GM12878 (cell line): ENCODE measurements around the gene FANK1. TPM values are rescaled to one million over a fixed set of nuclear protein-coding genes. Genes with fewer than 3 reads are reported as not detected.
"Not testable (repeated sequence)": the region's sequence is repeated elsewhere in the genome, so short reads cannot be mapped to it uniquely, and the experiment has no call there.

Experiments used
- ATAC-seq: fragments of 200-7000 bp; cut with Tn5 transposase; 3 replicates; pipeline ENCODE4 v1.9.1; 2020; ENCODE audit warnings: mild to moderate bottlenecking, moderate library complexity
- Bru-seq: library from RNA; stranded (reverse); fragments of 400-500 nt; gene quantifications from one replicate; lab custom pipeline; 2021; lab: Mats Ljungman, UMichigan
- BruChase-seq, 2 experiments: library from RNA; stranded (reverse); fragments of 400-500 nt; gene quantifications; one replicate each; lab custom pipeline; 2021; lab: Mats Ljungman, UMichigan
- BruUV-seq: library from RNA; stranded (reverse); fragments of 400-500 nt; replicated peaks from 2 replicates; lab custom pipeline; 2021; lab: Mats Ljungman, UMichigan
- CTCF ChIA-PET: fragments of 300-600 bp; sonication (Branson Sonifier 250); formaldehyde crosslinking; extraction: SDS; loops from one replicate; lab custom pipeline; 2021; ENCODE audit warnings: inconsistent platforms; lab: Yijun Ruan, JAX
- POLR2A ChIA-PET: fragments of 350-600 bp; formaldehyde crosslinking; extraction: SDS; loops from one replicate; lab custom pipeline; 2021; ENCODE audit warnings: inconsistent platforms; lab: Charles Lee
- RAD21 ChIA-PET: fragments of 300-600 bp; sonication (Branson Sonifier 250); formaldehyde crosslinking; loops from one replicate; lab custom pipeline; 2023; ENCODE audit warnings: antibody characterized with exemption; ENCODE audit not compliant: unreplicated experiment; lab: Charles Lee
- SMC1A ChIA-PET: fragments of 300-600 bp; sonication (Branson Sonifier 250); formaldehyde crosslinking; loops from one replicate; lab custom pipeline; 2023; ENCODE audit not compliant: unreplicated experiment, uncharacterized antibody; lab: Charles Lee
- DNase-seq: peaks from one replicate; pipeline ENCODE4 v3.0.0-alpha.2; 2011; ENCODE audit warnings: low read depth, low spot score
- FAIRE-seq: peaks from 3 replicates; lab custom pipeline; 2011; peaks lifted over from hg19 to GRCh38; lab: Jason Lieb, UNC
- H2AFZ ChIP-seq: 2 replicates; pipeline ENCODE4 v1.6.0; 2011; ENCODE audit warnings: low read depth, low read length, control low read depth; ENCODE audit not compliant: control insufficient read depth
- H3K27ac ChIP-seq: 2 replicates; pipeline ENCODE4 v1.5.1; 2011; ENCODE audit warnings: control low read depth; ENCODE audit not compliant: control insufficient read depth, insufficient read depth
- H3K27me3 ChIP-seq, 2 experiments: replicated peaks in 1 of 2; 2 replicates each; pipeline versions ENCODE4 v1.6.0 to v1.6.1; 2011; ENCODE audit warnings: low read length in 1 of 2; ENCODE audit not compliant: control insufficient read depth in 2 of 2, insufficient read depth in 2 of 2
- H3K36me3 ChIP-seq, 2 experiments: 2 replicates each; pipeline ENCODE4 v1.5.1; 2011; ENCODE audit warnings: low read length in 1 of 2; ENCODE audit not compliant: control insufficient read depth in 2 of 2, insufficient read depth in 2 of 2
- H3K4me1 ChIP-seq: 2 replicates; pipeline ENCODE4 v1.6.1; 2011; ENCODE audit warnings: mild to moderate bottlenecking, low read length, moderate library complexity, mixed read lengths; ENCODE audit not compliant: control insufficient read depth, insufficient read depth
- H3K4me2 ChIP-seq: 2 replicates; pipeline ENCODE4 v1.6.0; 2011; ENCODE audit warnings: control low read depth; ENCODE audit not compliant: control insufficient read depth, insufficient read depth
- H3K4me3 ChIP-seq: fragments of 200-600 bp; sonication (generic); 2 replicates; pipeline ENCODE4 v1.5.1; 2016
- H3K79me2 ChIP-seq: 2 replicates; pipeline ENCODE4 v1.6.0; 2011; ENCODE audit warnings: low read length; ENCODE audit not compliant: control insufficient read depth, insufficient read depth
- H3K9ac ChIP-seq: 2 replicates; pipeline ENCODE4 v1.8.0; 2011; ENCODE audit warnings: low read length, control low read depth, mixed read lengths; ENCODE audit not compliant: control insufficient read depth, insufficient read depth
- H3K9me3 ChIP-seq: replicated peaks from 3 replicates; pipeline ENCODE4 v1.5.1; 2011; ENCODE audit warnings: mild to moderate bottlenecking, low read length; ENCODE audit not compliant: control insufficient read depth, insufficient read depth
- H4K20me1 ChIP-seq: 2 replicates; pipeline ENCODE4 v1.6.0; 2011; ENCODE audit not compliant: control insufficient read depth, insufficient read depth
- CREM ChIP-seq: IDR thresholded peaks from 2 replicates; pipeline ENCODE4 v1.6.1; 2014; ENCODE audit warnings: antibody characterized with exemption, low read depth
- DPF2 ChIP-seq: fragments of 450-650 bp; IDR thresholded peaks from 2 replicates; pipeline ENCODE4 v1.6.1; 2017; ENCODE audit warnings: mild to moderate bottlenecking
- GATAD2B ChIP-seq: fragments of 450-650 bp; conservative IDR thresholded peaks from 2 replicates; pipeline ENCODE4 v1.6.1; 2017; ENCODE audit warnings: low read depth, mild to moderate bottlenecking, moderate library complexity
- IRF3 ChIP-seq: fragments of 450-650 bp; IDR thresholded peaks from 2 replicates; pipeline ENCODE4 v1.6.1; 2014; ENCODE audit warnings: mild to moderate bottlenecking
- NKRF ChIP-seq: fragments of 450-650 bp; conservative IDR thresholded peaks from 2 replicates; pipeline ENCODE4 v1.6.1; 2017; ENCODE audit warnings: mild to moderate bottlenecking, moderate library complexity
- NR2F1 ChIP-seq: fragments of 450-650 bp; conservative IDR thresholded peaks from 2 replicates; pipeline ENCODE4 v1.6.1; 2017; ENCODE audit warnings: mild to moderate bottlenecking
- PAX5 ChIP-seq: IDR thresholded peaks from 2 replicates; pipeline ENCODE4 v1.6.1; 2011; ENCODE audit warnings: low read depth, low read length, borderline replicate concordance
- RUNX3 ChIP-seq: IDR thresholded peaks from 2 replicates; pipeline ENCODE4 v1.6.1; 2012; ENCODE audit warnings: low read length, inconsistent platforms
- SIN3A ChIP-seq: IDR thresholded peaks from 2 replicates; pipeline ENCODE4 v1.6.1; 2012; ENCODE audit warnings: low read depth, low read length, improper control_type of control experiment
- SPI1 ChIP-seq: IDR thresholded peaks from 2 replicates; pipeline ENCODE4 v1.6.1; 2011; ENCODE audit warnings: low read depth, mild to moderate bottlenecking, low read length, moderate library complexity, borderline replicate concordance; ENCODE audit not compliant: insufficient read depth
- ZBTB40 ChIP-seq: fragments of 450-650 bp; IDR thresholded peaks from 2 replicates; pipeline ENCODE4 v1.6.1; 2016; ENCODE audit warnings: mild to moderate bottlenecking, moderate library complexity, borderline replicate concordance
- WGBS: methylation state at CpG from one replicate; pipeline ENCODE4 v1.1.6; 2016; ENCODE audit warnings: low lambda C conversion rate; ENCODE audit not compliant: insufficient replicate concordance, insufficient coverage; ENCODE audit errors: missing lambda C conversion rate; 5-methylcytosine and 5-hydroxymethylcytosine counted together
- in situ Hi-C: fragments of 300-500 bp; cut with MboI; formaldehyde crosslinking; loops from 9 replicates; pipeline ENCODE4 v1.14.3; 2018; ENCODE audit warnings: mixed read lengths
- intact Hi-C: fragments of 100-400 bp; cut with micrococcal nuclease; formaldehyde crosslinking; loops from one replicate; pipeline ENCODE4 v1.14.2; 2022; ENCODE audit not compliant: unreplicated experiment
- long read RNA-seq, 2 experiments: library from polyadenylated mRNA; unstranded; transcript quantifications; one replicate each; pipeline ENCODE4 v2.0.0, GENCODE V29; 2019 to 2020
- polyA minus RNA-seq, 3 experiments: library from RNA; depleted of rRNA, polyadenylated mRNA; stranded (reverse); fragments of >200 nt; gene quantifications; 2 replicates each; pipeline ENCODE4 v1.2.3, GENCODE V29; 2011
- polyA plus RNA-seq, 11 experiments: library from polyadenylated mRNA; depleted of rRNA in 4 of 11; unstranded in 6 of 11; stranded (reverse) in 5 of 11; fragments of >200 nt; fragmentation: Nextera tagmentation in 4 of 11; fragmentation: Illumina TruSeq in 1 of 11; extraction: Ambion mirVana in 4 of 11; extraction: Trizol in 1 of 11; gene quantifications; 1 replicate in 1 of 11; 2 replicates in 10 of 11; pipeline versions ENCODE4 v1.2.1 to v1.2.3, GENCODE V29; 2011 to 2016; ENCODE audit warnings: inconsistent platforms in 2 of 11, missing spikeins in 2 of 11, low read depth in 1 of 11
- total RNA-seq, 4 experiments: library from RNA; depleted of rRNA in 3 of 4; stranded (reverse); fragments of >200 nt in 3 of 4; fragmentation: Illumina TruSeq in 1 of 4; extraction: Trizol in 1 of 4; gene quantifications; 2 replicates each; pipeline versions ENCODE4 v1.2.1 to v1.2.3, GENCODE V29; 2013 to 2021

FANK1 gene
- 1.7 and 1.9 TPM in 2 replicates for total RNA-seq (2013; cell fraction: nucleolus; rRNA removed)
- 0.11 TPM in 1 of 2 replicates, not detected in the other for total RNA-seq (2014; rRNA removed)
- total RNA-seq (2014; rRNA removed; fragmentation: Illumina TruSeq; extraction: Trizol): not detected in 2 replicates
- not detected in 2 replicates for total RNA-seq (2021)
- polyA plus RNA-seq (2011; ENCODE audit: low read depth): not detected
- polyA plus RNA-seq (2011; rRNA removed): 0.12 and 0.36 TPM in 2 replicates
- 0.10 TPM in 1 of 2 replicates, not detected in the other for polyA plus RNA-seq (2011; cell fraction: cytosol; rRNA removed)
- 0.64 and 0.88 TPM in 2 replicates for polyA plus RNA-seq (2011; cell fraction: nucleus; rRNA removed)
- polyA plus RNA-seq (2012): not detected in 2 replicates
- 0.15 TPM in 1 of 2 replicates, not detected in the other for polyA plus RNA-seq (2014; fragmentation: Illumina TruSeq; extraction: Trizol)
- under 1 TPM in 1 of 2 experiments, not detected in 1; 0.07 TPM for polyA plus RNA-seq (2014; fragmentation: Nextera tagmentation; extraction: Ambion mirVana)
- polyA plus RNA-seq (2014; rRNA removed): not detected in 2 replicates
- under 1 TPM in 1 of 2 experiments, not detected in 1; 0.16 TPM for polyA plus RNA-seq (2016; fragmentation: Nextera tagmentation; extraction: Ambion mirVana)
- not detected in 2 replicates for polyA minus RNA-seq (2011; rRNA and poly(A)+ RNA removed)
- not detected in 2 replicates for polyA minus RNA-seq (2011; cell fraction: cytosol; rRNA and poly(A)+ RNA removed)
- polyA minus RNA-seq (2011; cell fraction: nucleus; rRNA and poly(A)+ RNA removed): not detected in 2 replicates
- percentile 22 among the genes with signal in this experiment for Bru-seq, nascent RNA
- BruChase-seq, experiment 1, labeled RNA remaining after a 6-hour chase: percentile 23 among the genes with signal in this experiment
- BruChase-seq, experiment 2, labeled RNA remaining after a 2-hour chase: percentile 19 among the genes with signal in this experiment
- long read RNA-seq, experiment 1: 0 reads
- long read RNA-seq, experiment 2, partial matches to known transcripts: 0 of 1 reads
- long read RNA-seq, experiment 2, other reads (novel, unspliced or antisense): 1 of 1 reads

GRCh38 chr10:125896088-125896934 lies at the start of gene FANK1:
TSS of gene FANK1 (plus strand) at chr10:125896564. CDS start at chr10:125896643, 79 bp downstream.
- SMC1A ChIA-PET, H3K9me3 ChIP-seq, BruUV-seq, H4K20me1 ChIP-seq, H3K4me1 ChIP-seq, intact Hi-C loops, RAD21 ChIA-PET, H3K79me2 ChIP-seq, H3K27me3 ChIP-seq, CTCF ChIA-PET, FAIRE-seq, H3K36me3 ChIP-seq, in situ Hi-C loops, POLR2A ChIA-PET: not testable (repeated sequence)
- peak within 1 kb of the TSS; percentile 42 for H3K27ac ChIP-seq
- H3K4me2 ChIP-seq: peak within 1 kb of the TSS; percentile 12
- peak within 1 kb of the TSS; percentile 79 for H3K4me3 ChIP-seq
- DNase-seq (peak; percentile 27), ATAC-seq (peak; percentile 90)
- 32% methylated on average over 96 of the region's 106 CpGs for WGBS
- H2AFZ ChIP-seq: peak within 1 kb of the TSS; percentile 62
- H3K9ac ChIP-seq: peak within 1 kb of the TSS; percentile 74; the same call in 1 of the 2 replicates
- TF ChIP-seq ZBTB40: peak; percentile 28; the same call in 1 of the 2 replicates
- TF ChIP-seq NKRF: peak; percentile 95
- TF ChIP-seq DPF2: peak; percentile 52; the same call in 1 of the 2 replicates
- 0 out of 2 replicates have a peak, but pooled peaks have one; percentile 12 for TF ChIP-seq SPI1
- TF ChIP-seq RUNX3: peak; percentile 44
- TF ChIP-seq GATAD2B: peak; percentile 86
- TF ChIP-seq CREM: peak; percentile 19; the same call in 1 of the 2 replicates
- TF ChIP-seq IRF3: peak; percentile 5; the same call in 1 of the 2 replicates
- TF ChIP-seq PAX5: peak; percentile 50; the same call in 1 of the 2 replicates
- 0 out of 2 replicates have a peak, but pooled peaks have one; percentile 54 for TF ChIP-seq NR2F1
- TF ChIP-seq SIN3A: peak; percentile 87
